Tibial nerve (tissue), 4 donors: ENCODE measurements around the gene CALB2. TPM values are rescaled to one million over a fixed set of nuclear protein-coding genes. Genes with fewer than 3 reads are reported as not detected.

ENCODE experiments used
- DNase-seq, 2 donors: peaks; one replicate each; pipeline ENCODE4 v3.0.0-alpha.2; 2019; ENCODE audit warnings: low spot score in 2 of 2
- H3K27ac ChIP-seq, 4 donors: fragments of 200-600 bp; sonication (generic) in 3 of 4; one replicate each; pipeline ENCODE4 v1.5.1; 2017 to 2019; ENCODE audit warnings: mild to moderate bottlenecking in 1 of 4
- H3K27me3 ChIP-seq, 2 donors: fragments of 200-600 bp; sonication (generic) in 1 of 2; one replicate each; pipeline versions ENCODE4 v1.5.1 to v1.6.0; 2017 to 2019
- H3K36me3 ChIP-seq, 3 donors: fragments of 200-600 bp; sonication (generic); one replicate each; pipeline ENCODE4 v1.5.1; 2018 to 2019
- H3K4me1 ChIP-seq, 4 donors: fragments of 200-600 bp; sonication (generic) in 3 of 4; one replicate each; pipeline ENCODE4 v1.5.1; 2017 to 2019
- H3K4me3 ChIP-seq, 4 donors: fragments of 200-600 bp; sonication (generic) in 3 of 4; one replicate each; pipeline ENCODE4 v1.5.1; 2017 to 2019; ENCODE audit warnings: mild to moderate bottlenecking in 1 of 4, moderate library complexity in 1 of 4
- H3K9me3 ChIP-seq, 4 donors: fragments of 200-600 bp; sonication (generic) in 3 of 4; one replicate each; pipeline ENCODE4 v1.5.1; 2017 to 2019
- CTCF ChIP-seq, 5 experiments: fragments of 200-600 bp in 3 of 5; fragments of 450-650 bp in 2 of 5; sonication (generic) in 3 of 5; IDR thresholded peaks; one replicate each; pipeline ENCODE4 v1.5.1; 2016 to 2019; ENCODE audit warnings: antibody characterized with exemption in 5 of 5, mild to moderate bottlenecking in 3 of 5, moderate library complexity in 2 of 5
- EP300 ChIP-seq, 2 donors: sonication (generic); formaldehyde crosslinking; IDR thresholded peaks; one replicate each; pipeline ENCODE4 v1.6.1; 2017; ENCODE audit warnings: antibody characterized with exemption in 2 of 2, mild to moderate bottlenecking in 1 of 2
- POLR2A ChIP-seq, 2 donors: fragments of 450-650 bp; IDR thresholded peaks; one replicate each; pipeline ENCODE4 v1.6.1; 2017; ENCODE audit warnings: antibody characterized with exemption in 2 of 2, mild to moderate bottlenecking in 2 of 2, moderate library complexity in 2 of 2
- WGBS, 2 donors: methylation state at CpG; one replicate each; pipeline ENCODE4 v1.1.5; 2018; 5-methylcytosine and 5-hydroxymethylcytosine counted together
- total RNA-seq, 4 donors: library from RNA; depleted of rRNA; stranded (reverse); fragments of >200 nt; gene quantifications; one replicate each; pipeline ENCODE4 v1.1.0, GENCODE V29; 2016

CALB2 gene
- total RNA-seq, 4 donors from 2014 or later: 3.5 to 24.7 (median 11.3) TPM

GRCh38 chr16:71425746-71426068 lies 67.2 kb downstream of the CALB2 start:
- Histone ChIP-seq H3K4me1 (peaks cover 0 to 5% (median 0%) of the 10 kb centered on the region in 4 donors), H3K36me3 (no peaks in the 10 kb centered on the region), H3K27ac (no peak overlapping the region), H3K9me3 (peaks cover 0 to 10% (median 0%) of the 10 kb centered on the region in 4 donors), H3K4me3 (peak overlapping the region in 1 of 4 donors; percentile 31), H3K27me3 (peaks cover 0 to 13% of the 10 kb centered on the region in 2 donors)
- WGBS, 2 donors: 3 to 10% methylated on average over 18 of the region's 18 CpGs
- TF ChIP-seq POLR2A (IDR thresholded peaks at IDR 0.05): no peak
- no peak for DNase-seq

GRCh38 chr16:71426069-71426879 lies 67.8 kb downstream of the CALB2 start:
- H3K27ac ChIP-seq: no peak overlapping the region
- H3K4me1 ChIP-seq: peaks cover 0 to 5% (median 0%) of the 10 kb centered on the region in 4 donors
- no peaks in the 10 kb centered on the region for H3K36me3 ChIP-seq
- H3K9me3 ChIP-seq: peaks cover 0 to 10% (median 0%) of the 10 kb centered on the region in 4 donors
- DNase-seq: peak in 1 of 2 donors; percentile 9
- TF ChIP-seq EP300 (IDR thresholded peaks at IDR 0.05) (no peak), CTCF (IDR thresholded peaks at IDR 0.05) (no peak), POLR2A (IDR thresholded peaks at IDR 0.05) (no peak)
- WGBS, 2 donors: 3 to 5% methylated on average over 22 to 45 of the region's 48 CpGs
- peak overlapping the region in 1 of 4 donors; percentile 31 for H3K4me3 ChIP-seq
- H3K27me3 ChIP-seq: peaks cover 0 to 13% of the 10 kb centered on the region in 2 donors

GRCh38 chr16:71426880-71427615 lies 68.5 kb downstream of the CALB2 start:
- Histone ChIP-seq H3K36me3 (no peaks in the 10 kb centered on the region), H3K4me3 (no peak overlapping the region), H3K27ac (no peak overlapping the region), H3K27me3 (peaks cover 0 to 13% of the 10 kb centered on the region in 2 donors), H3K9me3 (peaks cover 0 to 10% (median 0%) of the 10 kb centered on the region in 4 donors), H3K4me1 (peaks cover 0 to 5% (median 0%) of the 10 kb centered on the region in 4 donors)
- no peak for DNase-seq
- no peak for TF ChIP-seq CTCF (IDR thresholded peaks at IDR 0.05)
- no peak for TF ChIP-seq POLR2A (IDR thresholded peaks at IDR 0.05)
- no peak for TF ChIP-seq EP300 (IDR thresholded peaks at IDR 0.05)
- 64 to 67% methylated on average over 12 of the region's 12 CpGs for WGBS, 2 donors

- Histone ChIP-seq H3K9me3 (peaks cover 0 to 10% (median 0%) of the 10 kb centered on the region in 4 donors), H3K4me1 (peaks cover 0 to 5% (median 0%) of the 10 kb centered on the region in 4 donors), H3K36me3 (no peaks in the 10 kb centered on the region), H3K27ac (no peak overlapping the region), H3K27me3 (peaks cover 0 to 13% of the 10 kb centered on the region in 2 donors), H3K4me3 (no peak overlapping the region)
- no peak for TF ChIP-seq CTCF (IDR thresholded peaks at IDR 0.05)
- TF ChIP-seq EP300 (IDR thresholded peaks at IDR 0.05): no peak
- no peak for TF ChIP-seq POLR2A (IDR thresholded peaks at IDR 0.05)
- DNase-seq: no peak
These were observed 69.9 kb downstream of the CALB2 start for GRCh38 chr16:71428385-71428784.

GRCh38 chr16:71428883-71429282 lies 70.4 kb downstream of the CALB2 start:
- Histone ChIP-seq H3K4me3 (no peak overlapping the region), H3K4me1 (peaks cover 0 to 5% (median 0%) of the 10 kb centered on the region in 4 donors), H3K27ac (no peak overlapping the region), H3K36me3 (no peaks in the 10 kb centered on the region), H3K9me3 (peaks cover 0 to 10% (median 0%) of the 10 kb centered on the region in 4 donors), H3K27me3 (peaks cover 0 to 13% of the 10 kb centered on the region in 2 donors)
- no peak for DNase-seq
- no peak for TF ChIP-seq POLR2A (IDR thresholded peaks at IDR 0.05)
- TF ChIP-seq CTCF (IDR thresholded peaks at IDR 0.05): no peak
- no peak for TF ChIP-seq EP300 (IDR thresholded peaks at IDR 0.05)
- WGBS, 2 donors: 90 to 98% methylated on average over 2 of the region's 2 CpGs
